IMR-90 (cell line): Measurements from ENCODE around the gene COL28A1. TPM values are rescaled to one million over a fixed set of nuclear protein-coding genes. Genes with fewer than 3 reads are reported as not detected.
"Not testable (repeated sequence)": the region's sequence is repeated elsewhere in the genome, so short reads cannot be mapped to it uniquely, and the experiment has no call there.

Source experiments
- ATAC-seq: fragments of 200-7000 bp; cut with Tn5 transposase; 2 replicates; pipeline ENCODE4 v1.9.1; 2020; ENCODE audit warnings: low read depth, mild to moderate bottlenecking, moderate library complexity
- BruUV-seq: library from RNA; stranded (reverse); fragments of 400-500 nt; replicated peaks from 2 replicates; lab custom pipeline; 2021; lab: Mats Ljungman, UMichigan
- CTCF ChIA-PET: fragments of 300-600 bp; formaldehyde crosslinking; extraction: SDS; loops from one replicate; lab custom pipeline; 2021; ENCODE audit warnings: antibody characterized with exemption; lab: Yijun Ruan, JAX
- POLR2A ChIA-PET: fragments of 300-600 bp; sonication (Branson Sonifier 250); formaldehyde crosslinking; loops from one replicate; lab custom pipeline; 2022; ENCODE audit warnings: antibody characterized with exemption; ENCODE audit not compliant: unreplicated experiment; lab: Charles Lee
- DNase-seq: peaks from one replicate; pipeline ENCODE4 v3.0.0; 2013
- H2AFZ ChIP-seq: replicated peaks from 2 replicates; pipeline ENCODE3; 2013; ENCODE audit warnings: low read length, mild to moderate bottlenecking; ENCODE audit not compliant: poor library complexity
- H2AK5ac ChIP-seq: 2 replicates; pipeline ENCODE4 v1.6.1; 2013; ENCODE audit warnings: low read depth, low read length, inconsistent platforms
- H2AK9ac ChIP-seq: replicated peaks from 2 replicates; pipeline ENCODE3; 2013; ENCODE audit warnings: mild to moderate bottlenecking, low read depth, low read length, moderate library complexity; ENCODE audit not compliant: poor library complexity
- H2BK120ac ChIP-seq: 2 replicates; pipeline ENCODE4 v1.6.1; 2013; ENCODE audit warnings: low read depth, low read length, inconsistent platforms
- H2BK15ac ChIP-seq: 3 replicates; pipeline ENCODE4 v1.6.1; 2013; ENCODE audit warnings: low read depth, low read length, inconsistent platforms
- H2BK20ac ChIP-seq: 2 replicates; pipeline ENCODE4 v1.6.1; 2013; ENCODE audit warnings: low read depth, mild to moderate bottlenecking, inconsistent platforms, low read length, moderate library complexity
- H2BK5ac ChIP-seq: 2 replicates; pipeline ENCODE4 v1.6.1; 2013; ENCODE audit warnings: mild to moderate bottlenecking, low read depth, low read length, inconsistent platforms; ENCODE audit not compliant: poor library complexity, severe bottlenecking
- H3K14ac ChIP-seq: replicated peaks from 2 replicates; pipeline ENCODE4 v1.6.1; 2013; ENCODE audit warnings: low read depth, low read length, inconsistent platforms
- H3K18ac ChIP-seq: 2 replicates; pipeline ENCODE4 v1.6.1; 2013; ENCODE audit warnings: low read depth, low read length, control low read depth
- H3K23ac ChIP-seq: 2 replicates; pipeline ENCODE4 v1.6.1; 2013; ENCODE audit warnings: low read depth, low read length, inconsistent platforms
- H3K27ac ChIP-seq: 2 replicates; pipeline ENCODE4 v1.5.1; 2013; ENCODE audit warnings: mild to moderate bottlenecking, control low read depth, low read length; ENCODE audit not compliant: insufficient read depth
- H3K27me3 ChIP-seq: 2 replicates; pipeline ENCODE4 v1.6.1; 2013; ENCODE audit warnings: low read length; ENCODE audit not compliant: control insufficient read depth, insufficient read depth
- H3K36me3 ChIP-seq: 2 replicates; pipeline ENCODE4 v1.6.1; 2013; ENCODE audit warnings: low read length, mixed read lengths; ENCODE audit not compliant: control insufficient read depth, insufficient read depth
- H3K4ac ChIP-seq: 2 replicates; pipeline ENCODE4 v1.6.1; 2013; ENCODE audit warnings: low read depth, low read length, inconsistent platforms
- H3K4me1 ChIP-seq: 2 replicates; pipeline ENCODE4 v1.6.1; 2013; ENCODE audit warnings: low read length, mixed read lengths; ENCODE audit not compliant: control insufficient read depth, insufficient read depth
- H3K4me2 ChIP-seq: 2 replicates; pipeline ENCODE4 v1.6.1; 2013; ENCODE audit warnings: low read depth, mild to moderate bottlenecking, control low read depth, low read length, moderate library complexity
- H3K4me3 ChIP-seq: 2 replicates; pipeline ENCODE4 v1.5.1; 2013; ENCODE audit warnings: low read depth, mild to moderate bottlenecking, control low read depth, low read length, moderate library complexity; ENCODE audit not compliant: insufficient read depth
- H3K56ac ChIP-seq: 2 replicates; pipeline ENCODE4 v1.6.1; 2013; ENCODE audit warnings: low read length, inconsistent platforms; ENCODE audit not compliant: insufficient read depth; ENCODE audit errors: extremely low read depth
- H3K79me1 ChIP-seq, 2 experiments: 2 replicates each; pipeline ENCODE4 v1.6.1; 2013; ENCODE audit warnings: low read length in 2 of 2, inconsistent platforms in 1 of 2, low read depth in 1 of 2
- H3K9ac ChIP-seq: 2 replicates; pipeline ENCODE4 v1.6.1; 2013; ENCODE audit warnings: low read depth, low read length, control low read depth
- H3K9me1 ChIP-seq: 2 replicates; pipeline ENCODE4 v1.6.1; 2013; ENCODE audit warnings: low read length, inconsistent platforms; ENCODE audit not compliant: insufficient read depth
- H3K9me3 ChIP-seq: 2 replicates; pipeline ENCODE4 v1.6.1; 2013; ENCODE audit warnings: low read length; ENCODE audit not compliant: control insufficient read depth, insufficient read depth
- H4K20me1 ChIP-seq: 2 replicates; pipeline ENCODE4 v1.6.1; 2013; ENCODE audit warnings: low read length, inconsistent platforms; ENCODE audit not compliant: insufficient read depth
- H4K5ac ChIP-seq: 2 replicates; pipeline ENCODE4 v1.6.1; 2013; ENCODE audit warnings: mild to moderate bottlenecking, low read depth, low read length, control low read depth
- H4K8ac ChIP-seq, 2 experiments: 2 replicates each; pipeline ENCODE4 v1.6.1; 2013; ENCODE audit warnings: low read depth in 2 of 2, low read length in 2 of 2, control low read depth in 1 of 2, inconsistent platforms in 1 of 2
- H4K91ac ChIP-seq: 2 replicates; pipeline ENCODE4 v1.6.1; 2013; ENCODE audit warnings: low read depth, low read length, inconsistent platforms; ENCODE audit not compliant: insufficient read depth
- WGBS, 2 experiments: methylation state at CpG; one replicate each; pipeline versions ENCODE4 v1.1.5 to v1.1.7; 2013; ENCODE audit warnings: missing lambda C conversion rate in 2 of 2; ENCODE audit not compliant: insufficient read length in 1 of 2; ENCODE audit errors: extremely low coverage in 2 of 2; 5-methylcytosine and 5-hydroxymethylcytosine counted together
- dilution Hi-C: fragments of 300-500 bp; cut with HindIII; formaldehyde crosslinking; loops from one replicate; pipeline ENCODE4 v1.14.3; 2018; ENCODE audit warnings: low sequenced_read_pairs; ENCODE audit not compliant: unreplicated experiment
- in situ Hi-C: fragments of 300-500 bp; cut with MboI; formaldehyde crosslinking; loops from 3 replicates; pipeline ENCODE4 v1.14.3; 2019; ENCODE audit warnings: low sequenced_read_pairs, inconsistent platforms, mixed read lengths
- intact Hi-C: fragments of 100-400 bp; cut with micrococcal nuclease; formaldehyde crosslinking; loops from 2 replicates; pipeline ENCODE4 v1.10.0; 2022
- polyA plus RNA-seq, 3 experiments: library from polyadenylated mRNA; depleted of rRNA; stranded (reverse); fragments of >200 nt; gene quantifications; 2 replicates each; pipeline ENCODE4 v1.2.3, GENCODE V29; 2012; ENCODE audit warnings: low replicate concordance in 1 of 3
- total RNA-seq: library from RNA; depleted of rRNA; stranded (reverse); fragments of >200 nt; gene quantifications from 2 replicates; pipeline ENCODE4 v1.2.3, GENCODE V29; 2012

Gene COL28A1
- total and polyA plus RNA-seq, 2 of the 4 experiments (the other 2 are of a cell fraction): under 0.01 to 0.05 TPM

DNA sequence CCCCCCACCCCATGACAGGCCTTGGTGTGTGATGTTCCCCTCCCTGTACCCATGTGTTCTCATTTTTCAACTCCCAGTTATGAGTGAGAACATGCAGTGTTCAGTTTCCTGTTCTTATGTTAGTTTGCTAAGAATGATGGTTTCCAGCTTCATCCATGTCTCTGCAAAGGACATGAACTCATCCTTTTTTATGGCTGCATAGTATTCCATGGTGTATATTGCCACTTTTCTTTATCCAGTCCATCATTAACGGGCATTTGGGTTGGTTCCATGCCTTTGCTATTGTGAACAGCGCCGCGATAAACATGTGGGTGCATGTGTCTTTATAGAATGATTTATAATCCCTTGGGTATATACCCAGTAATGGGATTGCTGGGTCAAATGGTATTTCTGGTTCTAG lies 147.5 kb downstream of the COL28A1 start:
- H3K9me3 ChIP-seq, H3K23ac ChIP-seq, POLR2A ChIA-PET, H4K91ac ChIP-seq, intact Hi-C loops, dilution Hi-C loops, H3K9me1 ChIP-seq, H3K79me1 ChIP-seq, H3K4me3 ChIP-seq, H3K36me3 ChIP-seq, in situ Hi-C loops, DNase-seq, H2AK9ac ChIP-seq, H3K56ac ChIP-seq, H4K8ac ChIP-seq, H2BK5ac ChIP-seq, H2AFZ ChIP-seq, H3K27ac ChIP-seq, H3K4me2 ChIP-seq, H3K27me3 ChIP-seq, H4K5ac ChIP-seq, H2BK120ac ChIP-seq, H3K4ac ChIP-seq, H3K9ac ChIP-seq, H3K14ac ChIP-seq, BruUV-seq, H3K18ac ChIP-seq, H2BK20ac ChIP-seq, H3K4me1 ChIP-seq, H4K20me1 ChIP-seq, H2AK5ac ChIP-seq, ATAC-seq, H2BK15ac ChIP-seq: not testable (repeated sequence)
- CTCF ChIA-PET: interaction anchor here (0.7 kb wide), 1 partner anchor 266 kb away, joined by 7 read pairs; no protein-coding TSS in a partner anchor
- WGBS, 2 experiments: no CpG with 5 or more reads among the region's 4 CpGs
